ENCODE results near the gene PRKAR2B.
"Not testable (repeated sequence)": the region's sequence is repeated elsewhere in the genome, so short reads cannot be mapped to it uniquely, and the experiment has no call there.

Gene PRKAR2B

GRCh38 chr7:107123392-107123791 is 78.9 kb downstream of the PRKAR2B start:
- no peak for DNase-seq

GRCh38 chr7:107125475-107125874 is 81.0 kb downstream of the PRKAR2B start:
- no peak for DNase-seq

- DNase-seq = no peak
These were observed 83.7 kb downstream of the PRKAR2B start for GRCh38 chr7:107128217-107128616.

- DNase-seq = no peak
These were observed 84.2 kb downstream of the PRKAR2B start for GRCh38 chr7:107128748-107129147.

GRCh38 chr7:107130487-107131220 is 86.1 kb downstream of the PRKAR2B start:
- peak; percentile 28 for DNase-seq

- DNase-seq = no peak
These were observed 88.9 kb downstream of the PRKAR2B start for GRCh38 chr7:107133396-107133795.

- no peak for DNase-seq
These were observed 94.4 kb downstream of the PRKAR2B start for GRCh38 chr7:107138696-107139420.

GRCh38 chr7:107143875-107144274 is 99.4 kb downstream of the PRKAR2B start:
- not testable (repeated sequence) for DNase-seq

GRCh38 chr7:107145067-107145838 is 100.7 kb downstream of the PRKAR2B start:
- no peak for DNase-seq

GRCh38 chr7:107147464-107148393 is 103.2 kb downstream of the PRKAR2B start:
- peak; percentile 65 for DNase-seq

GRCh38 chr7:107148721-107149120 is 104.2 kb downstream of the PRKAR2B start:
- DNase-seq = no peak

GRCh38 chr7:107149863-107150262 is 105.4 kb downstream of the PRKAR2B start:
- DNase-seq = no peak

- peak; percentile 91 for DNase-seq
These were observed 106.0 kb downstream of the PRKAR2B start for GRCh38 chr7:107150375-107151073.

GRCh38 chr7:107151538-107151937 is 107.0 kb downstream of the PRKAR2B start:
- no peak for DNase-seq

- no peak for DNase-seq
These were observed 107.5 kb downstream of the PRKAR2B start for GRCh38 chr7:107152011-107152410.

GRCh38 chr7:107154826-107155225 is 110.3 kb downstream of the PRKAR2B start:
- no peak for DNase-seq

GRCh38 chr7:107155726-107156125 is 111.2 kb downstream of the PRKAR2B start:
- not testable (repeated sequence) for DNase-seq

GRCh38 chr7:107157091-107157490 is 112.6 kb downstream of the PRKAR2B start:
- DNase-seq = no peak

- no peak for DNase-seq
These were observed 113.5 kb downstream of the PRKAR2B start for GRCh38 chr7:107158028-107158427.

GRCh38 chr7:107160389-107160788 is 115.9 kb downstream of the PRKAR2B start:
- DNase-seq = no peak

- DNase-seq = no peak
These were observed 116.9 kb downstream of the PRKAR2B start for GRCh38 chr7:107161415-107161814.

GRCh38 chr7:107162475-107162874 is 118.0 kb downstream of the PRKAR2B start:
- DNase-seq = no peak
